Right forelimb (tissue), 1 donor: ENCODE results near the gene ACAD10.
"Not testable (repeated sequence)": the region's sequence is repeated elsewhere in the genome, so short reads cannot be mapped to it uniquely, and the experiment has no call there.

ENCODE experiments used
- DNase-seq: peaks from one replicate; pipeline ENCODE4 v3.0.0-alpha.2; 2018

ACAD10 gene

GRCh38 chr12:111687952-111688351 is 2.1 kb downstream of the ACAD10 start:
- no peak for DNase-seq

- DNase-seq: no peak
Observed at GRCh38 chr12:111691262-111691661, 5.4 kb downstream of the ACAD10 start.

GRCh38 chr12:111692575-111693210 is 6.8 kb downstream of the ACAD10 start:
- no peak for DNase-seq

GRCh38 chr12:111693818-111694217 is 8.0 kb downstream of the ACAD10 start:
- DNase-seq: no peak

GRCh38 chr12:111699962-111700361 is 14.1 kb downstream of the ACAD10 start:
- DNase-seq: no peak

GRCh38 chr12:111705672-111706071 is 19.8 kb downstream of the ACAD10 start:
- DNase-seq: no peak

GRCh38 chr12:111706145-111706544 is 20.3 kb downstream of the ACAD10 start:
- no peak for DNase-seq

- DNase-seq: no peak
Observed at GRCh38 chr12:111715279-111715678, 29.4 kb downstream of the ACAD10 start.

GRCh38 chr12:111719316-111719715 is 33.5 kb downstream of the ACAD10 start:
- not testable (repeated sequence) for DNase-seq

- no peak for DNase-seq
Observed at GRCh38 chr12:111720457-111720856, 34.6 kb downstream of the ACAD10 start.

- DNase-seq: not testable (repeated sequence)
Observed at GRCh38 chr12:111723646-111724360, 38.0 kb downstream of the ACAD10 start.

- DNase-seq: no peak
Observed at GRCh38 chr12:111728795-111729194, 42.9 kb downstream of the ACAD10 start.

GRCh38 chr12:111730420-111730819 is 44.6 kb downstream of the ACAD10 start:
- DNase-seq: no peak

- no peak for DNase-seq
Observed at GRCh38 chr12:111732786-111733185, 46.9 kb downstream of the ACAD10 start.

- DNase-seq: no peak
Observed at GRCh38 chr12:111733340-111733915, 47.6 kb downstream of the ACAD10 start.

GRCh38 chr12:111739524-111739923 is 53.7 kb downstream of the ACAD10 start:
- DNase-seq: not testable (repeated sequence)

GRCh38 chr12:111741235-111741812 is 55.5 kb downstream of the ACAD10 start:
- DNase-seq: no peak

GRCh38 chr12:111745211-111745610 is 59.4 kb downstream of the ACAD10 start:
- DNase-seq: no peak

GRCh38 chr12:111747333-111747732 is 61.5 kb downstream of the ACAD10 start:
- DNase-seq: no peak

- DNase-seq: peak; percentile 78
Observed at GRCh38 chr12:111748151-111748672, 62.4 kb downstream of the ACAD10 start.

- DNase-seq: no peak
Observed at GRCh38 chr12:111748867-111749266, 63.0 kb downstream of the ACAD10 start.

- DNase-seq: no peak
Observed at GRCh38 chr12:111749391-111749790, 63.5 kb downstream of the ACAD10 start.

- DNase-seq: peak; percentile 61
Observed at GRCh38 chr12:111753144-111753881, 67.5 kb downstream of the ACAD10 start.
